GM21737 (cell line): ENCODE data around the gene TFDP1.

ENCODE experiments used
- ATAC-seq: cut with Tn5 transposase; IDR thresholded peaks from one replicate; pipeline ENCODE4 v1.9.1; 2021; ENCODE audit warnings: mild to moderate bottlenecking, moderate library complexity; ENCODE audit not compliant: unreplicated experiment

TFDP1 gene

DNA sequence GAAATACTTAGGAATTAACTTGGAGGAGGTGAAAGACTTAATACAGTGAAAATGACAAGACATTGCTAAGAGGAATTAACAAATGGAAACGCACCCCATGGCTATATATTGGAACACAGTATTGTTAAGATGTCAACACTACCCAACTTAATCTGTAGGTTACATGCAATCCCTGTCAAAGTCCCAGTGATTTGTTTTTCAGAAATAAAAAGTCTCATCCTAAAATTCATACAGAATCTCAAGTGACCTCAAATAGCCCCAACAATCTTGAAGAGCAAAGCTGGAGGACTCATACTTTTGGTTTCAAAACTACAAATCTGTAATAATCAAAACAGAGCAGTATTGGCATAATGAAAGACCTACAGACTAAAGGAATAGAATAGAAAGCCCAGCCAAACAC is 60.2 kb downstream of the TFDP1 start:
- no peak for ATAC-seq

DNA sequence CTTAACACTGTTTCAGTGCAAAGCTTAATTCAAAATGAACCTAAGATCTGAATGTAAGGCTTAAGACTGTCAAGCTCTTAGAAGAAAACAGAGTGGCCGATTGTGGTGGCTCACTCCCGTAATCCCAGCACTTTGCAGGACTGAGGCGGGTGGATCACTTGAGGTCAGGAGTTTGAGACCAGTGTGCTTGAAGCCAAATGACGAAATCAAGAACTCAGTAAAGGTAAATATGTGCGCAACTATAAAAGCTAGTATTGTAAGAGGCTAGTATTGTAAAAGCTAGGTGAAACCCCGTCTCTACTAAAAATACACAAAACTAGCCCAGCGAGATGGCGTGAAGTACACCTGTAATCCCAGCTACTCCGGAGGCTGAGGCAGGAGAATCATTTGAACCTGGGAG is 60.8 kb downstream of the TFDP1 start:
- ATAC-seq, result no peak

DNA sequence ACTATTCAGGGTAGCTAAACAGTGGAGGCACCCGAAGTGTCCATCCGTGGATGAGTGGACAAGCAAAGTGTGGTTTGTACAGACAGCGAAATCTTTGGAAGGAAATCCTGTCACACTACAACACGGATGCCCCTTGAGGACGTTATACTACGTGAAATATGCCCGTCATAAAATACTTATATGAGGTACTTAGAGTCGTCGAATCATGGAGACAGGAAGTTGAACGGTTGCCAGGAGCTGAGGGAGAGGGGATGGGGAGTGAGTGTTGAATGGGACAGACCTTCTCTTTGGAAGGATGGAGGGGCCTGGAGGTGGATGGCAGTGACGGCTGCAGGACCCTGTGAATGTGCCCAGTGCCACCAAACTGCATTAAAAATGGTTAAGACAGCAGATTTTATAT is 61.8 kb downstream of the TFDP1 start:
- ATAC-seq, result no peak

DNA sequence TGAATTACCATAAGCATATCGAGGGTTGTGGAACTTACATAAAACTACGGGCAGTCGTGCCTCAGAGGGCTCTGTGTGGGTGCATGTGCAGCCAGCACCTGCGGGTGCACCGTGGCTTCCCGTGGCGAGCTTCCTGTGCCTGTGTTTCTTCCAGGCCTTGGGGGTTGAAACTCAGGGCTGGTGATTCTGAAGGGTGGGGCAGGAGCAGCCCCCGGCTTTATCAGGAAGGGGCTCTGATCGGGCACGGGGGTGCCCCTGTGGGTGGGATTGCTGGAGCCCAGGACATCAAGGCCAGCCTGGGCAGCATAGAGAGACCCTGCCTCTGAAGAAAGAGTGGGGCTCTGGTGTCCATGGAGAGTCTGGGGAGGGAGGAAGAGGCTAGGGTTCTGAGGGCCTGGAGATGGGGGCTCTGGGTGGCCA is 62.4 kb downstream of the TFDP1 start:
- no peak for ATAC-seq

DNA sequence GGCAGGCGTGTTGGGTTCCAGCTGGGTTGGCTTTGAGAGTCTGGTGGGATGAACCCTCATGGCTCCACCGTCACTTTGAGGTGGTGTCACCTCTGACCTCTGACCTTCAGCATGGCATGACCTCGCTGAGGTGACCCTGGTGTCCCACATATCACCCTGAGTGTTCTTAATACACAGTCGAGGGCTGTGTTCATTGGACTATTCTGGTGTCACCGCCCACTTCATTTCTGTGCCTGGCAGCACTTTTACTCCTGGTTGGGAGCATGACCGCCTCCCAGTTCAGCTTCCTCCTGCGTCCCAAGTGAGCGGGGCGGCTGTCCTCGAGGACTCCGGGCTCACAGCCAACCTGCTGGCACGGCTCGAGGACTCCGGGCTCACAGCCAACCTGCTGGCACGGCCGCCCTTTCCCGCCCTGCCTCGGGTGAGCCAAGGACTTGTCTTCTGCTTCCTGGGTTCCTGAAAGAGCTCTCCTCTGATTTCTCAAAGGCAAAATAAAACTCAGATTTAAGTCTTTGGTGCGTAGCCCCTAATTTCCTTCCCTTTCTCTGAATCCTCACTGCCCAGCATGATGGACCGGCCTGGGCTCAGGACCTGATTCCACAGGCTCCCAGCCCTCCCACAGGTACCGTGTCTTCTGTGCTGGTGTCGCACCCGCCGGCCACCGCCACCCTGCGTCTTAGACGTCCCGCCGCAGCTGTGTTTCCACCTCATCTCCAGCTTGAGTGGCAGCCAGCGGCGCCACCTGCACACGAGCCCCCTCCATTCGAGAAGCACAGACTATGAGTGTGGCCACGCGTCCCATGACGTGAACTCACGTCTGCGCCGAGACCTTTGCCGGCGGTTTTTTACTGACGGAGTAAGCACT is 63.0 kb downstream of the TFDP1 start:
- ATAC-seq, result no peak

DNA sequence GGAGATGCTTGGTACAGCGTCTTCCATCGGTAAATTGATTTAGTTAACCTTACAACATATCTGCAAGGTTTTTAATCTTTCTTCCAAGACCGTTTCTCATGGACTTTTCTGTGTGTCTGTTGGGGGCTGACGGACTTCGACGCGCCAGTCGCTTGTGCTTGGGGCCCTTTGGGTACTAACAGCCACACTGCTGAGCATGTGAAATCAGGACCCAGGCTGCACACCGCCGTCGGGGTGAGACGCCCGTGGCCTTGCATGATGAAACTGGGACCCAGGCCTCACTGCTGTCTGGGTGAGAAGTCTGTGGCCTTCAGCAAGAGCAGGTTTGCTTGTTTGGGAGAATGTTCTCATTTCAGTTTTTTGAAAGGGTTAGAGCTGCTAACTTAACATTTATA is 63.7 kb downstream of the TFDP1 start:
- no peak for ATAC-seq

DNA sequence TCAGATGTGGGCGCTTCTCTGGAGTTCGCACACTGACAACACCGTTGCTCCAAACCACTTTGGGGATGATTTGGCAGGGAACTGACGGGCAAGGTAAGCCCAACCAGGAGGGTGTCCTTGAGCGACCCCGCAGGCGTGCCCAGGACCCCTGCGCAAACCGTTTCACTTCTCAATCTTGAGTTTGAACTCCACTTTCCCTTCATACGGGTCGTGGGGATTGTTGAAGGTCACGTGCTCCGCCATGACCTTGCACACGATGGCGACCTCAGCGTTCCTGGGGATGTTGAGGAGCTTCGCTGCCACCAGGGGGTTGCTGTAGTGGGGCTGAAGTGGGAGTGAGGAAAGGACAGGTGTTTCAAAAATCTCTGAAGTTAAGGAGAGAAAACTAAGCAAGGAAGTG is 64.7 kb downstream of the TFDP1 start:
- no peak for ATAC-seq

DNA sequence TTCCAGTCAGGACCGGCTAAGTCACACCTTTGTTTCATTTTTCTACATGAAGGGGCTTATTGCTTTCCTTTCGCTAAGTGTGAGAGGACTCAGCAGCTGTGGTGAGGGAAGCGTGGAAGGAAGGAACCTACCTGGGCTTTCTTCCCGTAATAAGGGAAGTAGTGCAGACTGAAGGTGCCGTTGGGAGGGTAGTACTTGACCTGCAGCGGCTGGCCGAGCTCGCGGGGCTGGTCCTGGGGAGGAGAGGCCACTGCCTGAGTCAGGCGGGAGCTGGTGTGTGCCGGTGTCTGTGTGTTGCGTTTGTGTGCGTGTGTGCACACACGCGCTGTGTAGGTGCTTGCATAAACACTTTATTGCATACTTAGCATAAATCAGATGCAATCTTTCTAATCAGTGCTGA is 65.7 kb downstream of the TFDP1 start:
- ATAC-seq, result no peak

DNA sequence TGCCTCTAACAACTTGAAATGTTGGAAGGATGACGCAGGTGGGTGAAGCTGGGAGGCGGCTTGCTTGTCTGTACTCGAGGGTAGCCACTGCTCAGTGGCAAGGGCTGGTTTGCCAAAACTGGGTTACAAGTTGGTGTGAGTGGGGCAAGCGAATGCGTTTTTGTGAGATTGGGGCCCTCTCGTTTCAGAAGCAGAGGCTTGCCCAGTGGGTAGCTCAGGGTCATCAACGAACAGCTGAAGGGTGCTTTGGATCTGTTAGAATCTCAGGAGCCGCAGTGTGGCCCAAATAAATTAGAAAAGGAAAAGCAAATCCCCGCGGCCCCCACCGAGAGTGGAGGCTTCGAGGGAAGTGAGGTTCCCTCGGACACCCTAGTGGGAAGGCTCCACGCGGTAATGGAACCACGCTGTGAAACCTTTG is 66.2 kb downstream of the TFDP1 start:
- no peak for ATAC-seq

DNA sequence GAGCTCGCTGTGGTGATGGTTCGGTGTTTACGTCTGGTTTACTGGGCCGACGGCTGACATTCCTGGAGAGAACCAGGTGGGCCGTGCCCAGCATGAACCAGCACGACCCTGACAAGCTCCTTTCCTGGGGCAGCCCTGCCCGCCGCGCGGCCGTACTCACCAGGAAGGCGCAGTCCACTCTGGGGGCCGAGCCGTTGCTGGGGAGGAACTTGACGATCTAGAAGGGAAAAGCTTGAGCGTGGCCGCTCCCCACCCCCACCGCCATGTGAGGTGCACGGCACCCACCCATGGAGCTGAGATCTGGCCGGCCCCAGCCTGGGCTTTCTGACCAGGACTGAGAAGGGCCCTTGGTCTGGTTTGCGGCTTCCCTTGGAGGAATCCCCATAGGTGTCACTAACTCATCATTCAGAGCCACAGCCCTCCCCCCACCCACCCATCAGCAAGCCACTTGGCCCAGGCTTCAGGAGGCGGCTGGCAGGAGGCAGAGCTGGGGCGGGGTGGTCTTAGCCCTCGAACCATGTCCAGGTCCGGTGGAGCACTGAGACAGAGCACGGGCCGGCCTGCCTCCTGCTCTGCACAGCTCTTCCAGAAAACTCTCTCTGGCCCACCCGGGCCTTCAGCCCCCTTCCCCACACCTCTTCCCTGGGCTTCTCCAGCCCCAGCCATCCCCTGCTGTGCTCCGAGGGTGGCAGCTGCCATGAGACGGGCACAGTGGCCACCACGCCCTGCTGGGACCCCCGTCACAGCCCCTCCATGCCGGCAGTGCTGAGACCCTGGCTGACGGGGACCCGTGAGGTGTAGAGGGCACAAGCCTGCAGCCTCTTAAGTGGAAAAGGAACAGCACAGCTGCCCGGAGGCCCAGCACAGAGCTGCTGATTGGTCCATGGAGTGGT is 67.2 kb downstream of the TFDP1 start:
- no peak for ATAC-seq

DNA sequence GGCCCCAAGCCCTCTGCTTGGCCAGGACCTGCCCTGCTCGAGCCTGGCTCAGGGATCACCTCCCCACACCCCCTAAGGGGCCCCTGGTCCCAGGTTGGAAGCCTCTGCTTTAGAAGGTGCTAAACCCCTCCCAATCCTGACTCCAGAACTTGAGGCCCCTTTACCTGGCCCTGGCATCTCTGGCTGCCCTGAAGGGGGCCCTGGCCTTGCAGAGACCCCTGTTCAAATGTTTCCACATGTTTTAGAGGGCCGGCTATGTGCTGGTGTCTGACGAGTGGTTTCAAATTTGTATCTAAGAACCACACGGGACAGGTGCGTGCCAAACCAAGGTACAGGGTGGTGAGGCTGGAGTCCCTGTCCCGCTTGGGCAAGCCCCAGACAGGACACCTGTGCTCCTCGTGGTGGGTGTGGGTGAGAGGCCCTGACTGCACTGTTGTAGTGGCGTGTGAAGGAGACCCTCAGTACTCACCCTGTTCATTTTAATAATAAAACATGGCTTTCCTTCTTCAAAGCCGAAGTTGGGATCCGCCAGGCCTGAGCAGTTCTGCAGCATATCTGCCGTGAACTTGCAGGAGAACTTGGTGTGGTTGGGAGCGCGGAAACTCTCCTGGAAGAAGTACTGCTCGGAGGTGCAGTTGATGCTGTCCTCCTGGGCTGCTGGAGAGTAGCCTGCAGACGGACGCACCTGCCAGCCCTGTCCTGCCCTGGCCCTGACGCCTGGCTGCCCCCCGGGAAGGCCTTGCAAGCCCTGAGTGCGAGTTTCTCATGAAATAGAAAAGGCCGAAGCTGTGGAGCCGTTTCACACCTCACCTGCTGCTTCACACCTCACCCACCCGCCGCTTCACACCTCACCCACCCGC is 68.1 kb downstream of the TFDP1 start:
- ATAC-seq, result no peak

DNA sequence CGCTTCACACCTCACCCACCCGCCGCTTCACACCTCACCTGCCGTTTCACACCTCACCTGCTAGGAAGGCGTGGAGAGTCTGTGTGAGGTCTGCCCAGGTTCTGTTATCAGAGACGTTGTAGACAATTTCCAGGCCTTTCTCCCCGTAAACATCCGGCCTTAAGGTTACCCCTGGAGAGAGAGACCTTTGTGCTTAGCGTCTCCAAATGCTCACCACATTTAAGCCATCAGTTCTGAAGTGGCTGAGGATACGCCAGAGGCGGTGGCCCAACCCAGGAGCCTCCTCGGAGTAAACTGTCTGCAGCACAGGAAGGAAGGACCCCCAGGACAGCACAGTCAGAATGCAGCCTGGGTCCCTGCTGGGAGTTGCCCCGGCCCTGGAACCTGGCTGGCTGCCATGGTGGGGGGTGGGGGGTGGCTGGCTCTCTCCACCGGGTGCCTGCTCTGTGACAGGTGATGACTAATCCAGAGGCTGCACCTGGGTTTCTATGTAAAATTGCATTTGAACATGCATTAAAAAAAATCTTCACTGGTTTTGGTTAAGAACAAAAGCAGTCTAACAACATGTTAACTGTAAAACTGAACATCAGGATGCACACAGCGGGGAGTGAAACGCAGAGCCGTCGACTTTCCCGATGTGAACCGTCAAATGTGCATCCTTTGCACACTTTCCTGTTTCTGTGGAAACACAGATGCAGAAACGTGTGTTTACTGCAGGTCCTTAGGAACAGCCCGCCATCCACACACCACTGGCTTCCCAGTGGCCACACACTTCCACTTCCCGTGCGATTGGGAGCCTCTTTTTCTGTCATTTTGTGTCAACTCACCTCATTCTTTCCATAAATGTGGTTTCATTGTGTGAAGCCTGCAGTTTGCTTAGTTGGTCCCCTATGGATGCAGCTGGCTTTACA is 69.0 kb downstream of the TFDP1 start:
- no peak for ATAC-seq

DNA sequence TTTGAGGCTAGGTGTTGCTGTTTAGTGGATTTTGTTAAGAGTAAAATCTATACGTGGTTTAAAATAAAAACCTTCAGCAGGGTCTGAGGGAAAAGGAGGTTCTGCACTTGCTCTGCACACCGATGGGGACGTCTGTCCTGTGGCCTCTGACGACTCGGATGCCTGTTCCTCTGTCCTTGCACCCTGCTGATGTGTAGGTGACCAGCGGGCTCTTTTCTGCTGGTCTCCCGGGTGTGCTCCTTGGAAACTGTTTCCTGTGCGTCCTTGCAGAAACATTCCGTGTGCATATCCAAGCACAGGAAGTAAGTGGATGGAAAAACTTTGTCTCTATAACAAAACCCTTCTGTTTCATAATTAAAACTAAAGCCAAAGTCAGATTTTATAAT is 69.6 kb downstream of the TFDP1 start:
- no peak for ATAC-seq

DNA sequence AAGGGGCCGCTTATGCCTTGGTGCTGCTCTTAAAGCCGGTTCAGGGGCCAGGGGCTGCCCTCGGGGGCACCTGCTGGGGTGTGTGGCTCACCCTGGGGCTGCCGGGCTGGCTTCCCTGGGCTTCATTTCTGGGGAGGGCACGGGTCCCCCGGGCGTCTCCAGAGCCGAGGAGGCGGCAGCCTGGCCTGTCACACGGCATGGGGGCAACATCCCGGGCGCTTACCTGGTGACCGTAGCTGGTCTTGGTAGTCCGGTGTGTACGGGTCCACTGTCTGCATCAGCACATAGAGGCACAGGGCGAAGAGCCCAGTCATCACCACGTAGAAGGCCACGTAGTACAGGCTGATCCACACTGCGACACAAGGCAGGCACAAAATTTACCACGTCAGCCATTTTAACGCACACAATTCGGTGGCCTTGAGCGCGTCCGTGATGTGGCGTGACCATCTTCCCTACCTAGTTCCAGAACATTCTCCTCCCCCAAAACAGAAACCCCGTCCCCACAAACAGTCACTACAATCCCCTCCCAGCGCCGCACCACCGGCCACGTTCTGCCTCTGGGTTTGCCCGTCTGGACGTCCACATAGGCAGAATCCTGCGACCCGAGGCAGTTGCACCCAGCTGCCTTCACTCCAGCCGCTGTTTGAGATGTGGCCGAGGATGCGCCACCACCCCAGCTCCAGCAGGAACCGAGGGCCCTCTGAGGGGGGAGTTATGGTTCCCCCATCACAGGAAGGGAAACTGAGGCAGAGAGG is 70.2 kb downstream of the TFDP1 start:
- ATAC-seq, result no peak

DNA sequence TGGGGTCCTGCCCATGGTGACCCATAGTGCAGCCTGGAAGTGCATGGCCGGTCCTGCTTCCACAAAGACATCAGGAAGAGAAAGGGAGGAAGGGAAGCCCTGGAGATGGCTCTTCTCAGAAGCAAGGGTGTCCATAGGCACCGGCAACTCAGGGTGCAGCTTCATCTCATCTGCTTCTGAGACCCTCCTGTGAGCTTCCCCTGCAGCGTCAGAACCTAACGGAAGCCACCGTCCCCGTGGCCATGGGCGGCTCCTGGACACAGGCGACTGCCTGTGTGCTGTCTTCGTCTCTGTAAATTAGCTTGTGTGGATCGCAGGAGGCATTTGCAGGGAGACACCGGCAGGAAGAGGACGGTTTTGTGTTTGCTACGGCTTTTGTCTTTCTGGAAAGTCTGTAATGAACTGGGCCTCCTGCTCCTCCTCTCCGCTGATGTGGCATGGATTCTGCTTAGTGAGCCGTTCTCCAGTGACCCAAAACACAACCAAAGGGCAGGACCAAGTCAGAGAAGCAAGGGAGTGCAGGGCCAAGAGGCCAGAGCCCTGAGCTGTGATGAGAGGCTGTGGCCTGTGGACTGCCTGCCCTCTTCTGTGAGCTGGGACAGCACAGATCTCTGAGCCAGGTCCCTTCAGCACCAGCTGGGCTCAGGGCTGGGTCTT is 70.9 kb downstream of the TFDP1 start:
- ATAC-seq, result no peak

DNA sequence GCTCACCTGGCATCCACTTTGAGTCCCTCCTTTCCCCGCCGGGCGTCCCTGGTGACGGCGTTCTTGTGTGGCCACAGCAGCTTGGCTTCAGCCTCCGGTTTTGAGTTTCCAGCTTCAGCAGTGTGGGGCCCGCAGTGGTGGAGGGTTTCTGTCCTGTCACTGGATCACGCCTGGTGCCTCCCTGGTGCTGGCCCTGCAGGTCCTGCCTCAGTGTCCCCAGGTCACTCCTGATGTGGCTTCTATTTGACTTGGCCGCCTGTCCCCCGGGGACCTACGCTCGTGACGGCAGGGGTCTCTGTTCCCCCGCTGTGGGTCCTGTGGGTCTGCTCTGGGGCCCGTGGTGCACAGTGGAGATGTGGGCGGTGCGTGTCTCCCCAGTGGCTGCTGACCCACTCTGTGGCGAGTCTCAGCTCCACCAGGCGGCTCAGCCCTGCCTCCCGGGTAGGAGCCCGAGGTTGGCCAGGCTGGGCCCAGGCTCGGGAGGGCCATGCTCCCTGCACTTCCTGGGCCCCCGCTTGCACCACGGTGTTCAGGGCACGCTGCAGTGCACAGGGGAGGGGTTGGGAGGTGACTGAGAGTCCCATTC is 71.5 kb downstream of the TFDP1 start:
- no peak for ATAC-seq

DNA sequence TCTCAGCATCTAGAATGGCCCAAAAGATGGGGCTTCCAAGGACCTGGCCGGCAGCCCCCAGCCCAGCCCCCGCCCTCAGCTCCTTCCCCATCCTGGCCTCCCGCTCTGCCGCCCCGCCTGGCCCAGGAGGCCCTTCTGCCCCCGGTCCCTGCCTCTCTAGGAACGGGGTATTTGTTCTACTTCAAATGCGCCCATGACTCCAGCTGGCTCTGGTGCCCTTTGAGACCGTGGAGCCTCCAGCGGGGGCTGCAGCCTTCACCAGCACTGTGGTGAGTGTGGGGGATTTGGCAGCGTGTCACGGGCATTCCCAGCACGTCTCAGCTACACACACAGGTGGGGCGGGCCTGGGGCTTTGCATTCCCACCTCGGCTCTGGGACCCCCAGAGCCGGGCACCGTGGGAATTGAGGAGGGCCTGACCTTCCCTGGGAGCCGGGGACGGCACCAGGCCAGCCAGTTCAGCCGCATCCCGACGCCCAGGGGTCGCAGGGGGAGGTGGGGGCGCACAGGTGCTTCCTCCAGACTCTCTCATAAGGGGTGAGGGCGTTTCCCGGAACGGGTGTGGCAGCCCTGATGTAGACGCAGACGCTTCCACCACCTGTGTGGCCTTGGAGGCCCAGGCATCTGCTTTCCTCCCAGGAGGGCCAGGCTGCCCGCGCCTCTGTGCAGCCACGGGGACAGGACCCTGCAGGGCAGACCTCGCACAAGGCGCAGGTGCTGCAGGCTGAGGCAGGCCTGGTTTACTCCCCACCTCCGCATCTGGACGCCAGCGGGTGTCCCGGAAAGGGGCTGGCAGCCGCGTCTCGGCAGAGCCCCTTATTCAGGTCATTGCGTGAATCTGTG is 72.5 kb downstream of the TFDP1 start:
- no peak for ATAC-seq
